SK-N-SH (cell line): ENCODE data around the gene USP13. TPM values are rescaled to one million over a fixed set of nuclear protein-coding genes. Genes with fewer than 3 reads are reported as not detected.

Source experiments
- CTCF ChIA-PET: fragments of 300-600, 350-600 bp; formaldehyde crosslinking; extraction: SDS; loops from one replicate; lab custom pipeline; 2021; lab: Yijun Ruan, JAX
- POLR2A ChIA-PET: fragments of 350-600 bp; sonication (Branson Sonifier 250); formaldehyde crosslinking; extraction: SDS; loops from one replicate; lab custom pipeline; 2020; ENCODE audit warnings: antibody characterized with exemption, inconsistent platforms; lab: Yijun Ruan, JAX
- DNase-seq: peaks from one replicate; pipeline ENCODE4 v3.0.0; 2012
- H2AFZ ChIP-seq: fragments of 200-600 bp; sonication (generic); 2 replicates; pipeline ENCODE4 v1.8.1; 2016; ENCODE audit warnings: antibody characterized with exemption, mild to moderate bottlenecking, low read depth
- H3F3A ChIP-seq: fragments of 200-600 bp; sonication (generic); replicated peaks from 2 replicates; pipeline ENCODE3; 2016; ENCODE audit warnings: antibody characterized with exemption, mild to moderate bottlenecking; ENCODE audit not compliant: insufficient read depth
- H3K27ac ChIP-seq, 2 experiments: fragments of 200-500 bp in 1 of 2; fragments of 200-600 bp in 1 of 2; sonication (Bioruptor generic) in 1 of 2; sonication (generic), shearing (Covaris generic) in 1 of 2; 2 replicates each; pipeline versions ENCODE4 v1.5.1 to v1.6.1; 2014 to 2016; ENCODE audit warnings: low read depth in 2 of 2, inconsistent platforms in 1 of 2, low read length in 1 of 2, mild to moderate bottlenecking in 1 of 2, mixed read lengths in 1 of 2
- H3K27me3 ChIP-seq: fragments of 200-600 bp; sonication (generic), shearing (Covaris generic); 2 replicates; pipeline ENCODE4 v1.6.1; 2016; ENCODE audit warnings: mixed run types; ENCODE audit not compliant: insufficient read depth
- H3K36me3 ChIP-seq, 2 experiments: fragments of 200-500 bp in 1 of 2; fragments of 200-600 bp in 1 of 2; sonication (Bioruptor generic) in 1 of 2; sonication (generic) in 1 of 2; replicated peaks in 1 of 2; 2 replicates each; pipeline versions ENCODE3 to v1.5.1; 2014 to 2016; ENCODE audit warnings: low read length in 1 of 2, mild to moderate bottlenecking in 1 of 2; ENCODE audit not compliant: insufficient read depth in 2 of 2, control insufficient read depth in 1 of 2
- H3K4me1 ChIP-seq, 2 experiments: fragments of 200-500 bp in 1 of 2; fragments of 200-600 bp in 1 of 2; sonication (Bioruptor generic) in 1 of 2; sonication (generic), shearing (Covaris generic) in 1 of 2; 2 replicates each; pipeline versions ENCODE4 v1.5.1 to v1.6.1; 2014 to 2016; ENCODE audit warnings: low read depth in 1 of 2, low read length in 1 of 2, mixed run types in 1 of 2; ENCODE audit not compliant: insufficient read depth in 2 of 2, control insufficient read depth in 1 of 2
- H3K4me2 ChIP-seq: fragments of 200-600 bp; sonication (generic), shearing (Covaris generic); 2 replicates; pipeline ENCODE4 v1.6.1; 2017; ENCODE audit warnings: mixed run types
- H3K4me3 ChIP-seq, 2 experiments: fragments of 200-500 bp in 1 of 2; fragments of 200-600 bp in 1 of 2; sonication (Bioruptor generic) in 1 of 2; sonication (generic), shearing (Covaris generic) in 1 of 2; 2 replicates each; pipeline versions ENCODE4 v1.5.1 to v1.8.1; 2014 to 2016; ENCODE audit warnings: low read depth in 2 of 2, inconsistent platforms in 1 of 2, low read length in 1 of 2, mild to moderate bottlenecking in 1 of 2, mixed read lengths in 1 of 2, moderate library complexity in 1 of 2
- H3K79me2 ChIP-seq: fragments of 200-600 bp; sonication (generic); 2 replicates; pipeline ENCODE4 v1.8.1; 2017; ENCODE audit warnings: mild to moderate bottlenecking; ENCODE audit not compliant: insufficient read depth
- H3K9ac ChIP-seq: fragments of 200-600 bp; sonication (generic); 2 replicates; pipeline ENCODE4 v1.6.1; 2017; ENCODE audit warnings: mixed run types
- H3K9me2 ChIP-seq: fragments of 200-600 bp; sonication (generic); 2 replicates; pipeline ENCODE4 v1.6.1; 2017; ENCODE audit warnings: mixed run types
- H3K9me3 ChIP-seq: fragments of 200-600 bp; sonication (generic); 2 replicates; pipeline ENCODE4 v1.6.1; 2017; ENCODE audit warnings: mixed run types, mild to moderate bottlenecking, moderate library complexity
- H4K20me1 ChIP-seq: fragments of 200-600 bp; sonication (generic); 2 replicates; pipeline ENCODE4 v1.6.1; 2017; ENCODE audit warnings: mild to moderate bottlenecking, mixed run types; ENCODE audit not compliant: insufficient read depth
- CHD2 ChIP-seq: fragments of 150-350 bp; IDR thresholded peaks from 2 replicates; pipeline ENCODE4 v1.6.1; 2018; ENCODE audit warnings: low read length; ENCODE audit not compliant: partially characterized antibody
- ELF1 ChIP-seq: IDR thresholded peaks from 2 replicates; pipeline ENCODE4 v1.4.0; 2012
- EP300 ChIP-seq, 2 experiments: IDR thresholded peaks; 2 replicates each; pipeline versions ENCODE4 v1.4.0 to v1.6.1; 2012; ENCODE audit warnings: borderline replicate concordance in 1 of 2, low read depth in 1 of 2, low read length in 1 of 2
- FOXM1 ChIP-seq: IDR thresholded peaks from 2 replicates; pipeline ENCODE4 v1.4.0; 2012; ENCODE audit warnings: low read depth, mild to moderate bottlenecking
- GABPA ChIP-seq: IDR thresholded peaks from 2 replicates; pipeline ENCODE4 v1.4.0; 2012; ENCODE audit warnings: low read depth, mild to moderate bottlenecking
- GATA2 ChIP-seq: sonication (generic); formaldehyde crosslinking; IDR thresholded peaks from 2 replicates; pipeline ENCODE4 v1.5.0; 2020; ENCODE audit warnings: mild to moderate bottlenecking, missing genetic modification reagents
- MEF2A ChIP-seq: IDR thresholded peaks from 2 replicates; pipeline ENCODE4 v1.4.0; 2012; ENCODE audit warnings: low read depth, borderline replicate concordance
- NFIC ChIP-seq: IDR thresholded peaks from 2 replicates; pipeline ENCODE4 v1.4.0; 2012; ENCODE audit warnings: borderline replicate concordance
- PBX3 ChIP-seq: IDR thresholded peaks from 2 replicates; pipeline ENCODE4; 2012
- RAD21 ChIP-seq: IDR thresholded peaks from 2 replicates; pipeline ENCODE4 v1.6.1; 2012; ENCODE audit warnings: mild to moderate bottlenecking, low read length
- RFX5 ChIP-seq: IDR thresholded peaks from 2 replicates; pipeline ENCODE4 v1.6.1; 2012; ENCODE audit warnings: mild to moderate bottlenecking, improper control_type of control experiment, low read length
- SIN3A ChIP-seq: IDR thresholded peaks from 2 replicates; pipeline ENCODE4 v1.6.1; 2012; ENCODE audit warnings: low read depth, mild to moderate bottlenecking, low read length, moderate library complexity, borderline replicate concordance
- ZBTB33 ChIP-seq: IDR thresholded peaks from 2 replicates; pipeline ENCODE4 v1.4.0; 2012; ENCODE audit warnings: low read depth, borderline replicate concordance
- WGBS: methylation state at CpG from one replicate; pipeline ENCODE4 v1.1.6; 2017; ENCODE audit warnings: low lambda C conversion rate; 5-methylcytosine and 5-hydroxymethylcytosine counted together
- polyA plus RNA-seq, 3 experiments: library from polyadenylated mRNA; depleted of rRNA; stranded (reverse); fragments of >200 nt; gene quantifications; 2 replicates each; pipeline ENCODE4 v1.2.3, GENCODE V29; 2012
- TF ChIP-seq, protein P1 (sequence below): IDR thresholded peaks from 2 replicates; pipeline ENCODE4 v1.6.1; 2012; ENCODE audit warnings: mild to moderate bottlenecking, low read depth, low read length, moderate library complexity
- TF ChIP-seq, protein P2 (sequence below): IDR thresholded peaks from 2 replicates; pipeline ENCODE4 v1.4.0; 2012; ENCODE audit warnings: low read depth, borderline replicate concordance
- TF ChIP-seq, protein P3 (sequence below): fragments of 150-350 bp; IDR thresholded peaks from 2 replicates; pipeline ENCODE4 v1.6.1; 2017; ENCODE audit warnings: antibody characterized with exemption, low read length, low read depth, borderline replicate concordance

USP13 gene
- polyA plus RNA-seq, 1 of the 3 experiments (the other 2 are of a cell fraction) = 8.2 TPM

DNA sequence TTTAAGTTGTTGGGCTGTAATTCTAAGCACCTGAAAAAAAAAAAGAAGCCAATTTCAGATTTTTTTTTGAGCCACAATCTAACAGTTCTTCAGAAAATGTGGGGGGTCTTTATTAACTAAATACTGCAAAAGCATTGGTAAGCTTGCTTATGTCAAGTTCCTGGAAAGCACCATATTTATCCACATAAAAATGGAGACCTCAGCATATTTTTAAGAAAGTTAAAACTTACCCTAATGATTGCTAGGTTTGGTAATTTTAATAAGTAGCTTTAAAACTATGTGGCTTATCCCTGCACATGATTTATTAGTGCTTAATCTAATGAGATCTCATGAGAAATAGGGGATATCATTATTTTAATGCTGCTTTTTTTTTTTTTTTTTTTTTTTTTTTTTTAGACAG lies 156.8 kb downstream of the USP13 start (continued):
- TF ChIP-seq, protein P1, sequence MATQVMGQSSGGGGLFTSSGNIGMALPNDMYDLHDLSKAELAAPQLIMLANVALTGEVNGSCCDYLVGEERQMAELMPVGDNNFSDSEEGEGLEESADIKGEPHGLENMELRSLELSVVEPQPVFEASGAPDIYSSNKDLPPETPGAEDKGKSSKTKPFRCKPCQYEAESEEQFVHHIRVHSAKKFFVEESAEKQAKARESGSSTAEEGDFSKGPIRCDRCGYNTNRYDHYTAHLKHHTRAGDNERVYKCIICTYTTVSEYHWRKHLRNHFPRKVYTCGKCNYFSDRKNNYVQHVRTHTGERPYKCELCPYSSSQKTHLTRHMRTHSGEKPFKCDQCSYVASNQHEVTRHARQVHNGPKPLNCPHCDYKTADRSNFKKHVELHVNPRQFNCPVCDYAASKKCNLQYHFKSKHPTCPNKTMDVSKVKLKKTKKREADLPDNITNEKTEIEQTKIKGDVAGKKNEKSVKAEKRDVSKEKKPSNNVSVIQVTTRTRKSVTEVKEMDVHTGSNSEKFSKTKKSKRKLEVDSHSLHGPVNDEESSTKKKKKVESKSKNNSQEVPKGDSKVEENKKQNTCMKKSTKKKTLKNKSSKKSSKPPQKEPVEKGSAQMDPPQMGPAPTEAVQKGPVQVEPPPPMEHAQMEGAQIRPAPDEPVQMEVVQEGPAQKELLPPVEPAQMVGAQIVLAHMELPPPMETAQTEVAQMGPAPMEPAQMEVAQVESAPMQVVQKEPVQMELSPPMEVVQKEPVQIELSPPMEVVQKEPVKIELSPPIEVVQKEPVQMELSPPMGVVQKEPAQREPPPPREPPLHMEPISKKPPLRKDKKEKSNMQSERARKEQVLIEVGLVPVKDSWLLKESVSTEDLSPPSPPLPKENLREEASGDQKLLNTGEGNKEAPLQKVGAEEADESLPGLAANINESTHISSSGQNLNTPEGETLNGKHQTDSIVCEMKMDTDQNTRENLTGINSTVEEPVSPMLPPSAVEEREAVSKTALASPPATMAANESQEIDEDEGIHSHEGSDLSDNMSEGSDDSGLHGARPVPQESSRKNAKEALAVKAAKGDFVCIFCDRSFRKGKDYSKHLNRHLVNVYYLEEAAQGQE = no peak
- TF ChIP-seq RAD21 = no peak

- H3F3A ChIP-seq = peaks cover 14% of the 10 kb centered on the region
- H3K9me3 ChIP-seq = no peaks in the 10 kb centered on the region
- H4K20me1 ChIP-seq = no peaks in the 10 kb centered on the region
- H3K9ac ChIP-seq = peak overlapping the region; percentile 35; the same call in 1 of the 2 replicates
- peak; percentile 73 for DNase-seq
- 29% methylated on average over 9 of the region's 9 CpGs for WGBS
- POLR2A ChIA-PET = no interaction called here
- H3K27me3 ChIP-seq = no peaks in the 10 kb centered on the region
- H3K4me2 ChIP-seq = 0 out of 2 replicates have a peak overlapping the region, but pooled peaks have one; percentile 14
- H3K9me2 ChIP-seq = no peaks in the 10 kb centered on the region
- peak overlapping the region in 1 of 2 experiments; percentile 27; a peak in 1 of 4 replicates for H3K4me3 ChIP-seq
- CTCF ChIA-PET = interaction anchor here (0.6 to 3.3 kb wide), 24 partner anchors 10 to 791 kb away, joined by 3 to 31 read pairs (median 4); partner anchors contain the start of genes PEX5L and TTC14
- H3K36me3 ChIP-seq = no peaks in the 10 kb centered on the region
- H3K4me1 ChIP-seq = no peaks in the 10 kb centered on the region
- no peaks in the 10 kb centered on the region for H3K79me2 ChIP-seq
- peak overlapping the region; percentile 82 for H2AFZ ChIP-seq
- H3K27ac ChIP-seq = peak overlapping the region in 1 of 2 experiments; percentile 86; a peak in 2 of 4 replicates
- no peak for TF ChIP-seq RFX5
- TF ChIP-seq, protein P2, sequence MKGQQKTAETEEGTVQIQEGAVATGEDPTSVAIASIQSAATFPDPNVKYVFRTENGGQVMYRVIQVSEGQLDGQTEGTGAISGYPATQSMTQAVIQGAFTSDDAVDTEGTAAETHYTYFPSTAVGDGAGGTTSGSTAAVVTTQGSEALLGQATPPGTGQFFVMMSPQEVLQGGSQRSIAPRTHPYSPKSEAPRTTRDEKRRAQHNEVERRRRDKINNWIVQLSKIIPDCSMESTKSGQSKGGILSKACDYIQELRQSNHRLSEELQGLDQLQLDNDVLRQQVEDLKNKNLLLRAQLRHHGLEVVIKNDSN = no peak
- no peak for TF ChIP-seq GATA2 (CRISPR knock-in tag)
- peak; percentile 19; the same call in 1 of the 2 replicates for TF ChIP-seq ELF1
- no peak for TF ChIP-seq NFIC
- TF ChIP-seq EP300 (IDR thresholded peaks at IDR 0.05; ENCODE audit: borderline replicate concordance in 1 of 2, low read depth in 1 of 2, low read length in 1 of 2) = 0 out of 4 replicates have a peak, but pooled peaks of 1 of the 2 experiments have one; percentile 6
- TF ChIP-seq, protein P1 = no peak
- no peak for TF ChIP-seq GABPA
- TF ChIP-seq, protein P3, sequence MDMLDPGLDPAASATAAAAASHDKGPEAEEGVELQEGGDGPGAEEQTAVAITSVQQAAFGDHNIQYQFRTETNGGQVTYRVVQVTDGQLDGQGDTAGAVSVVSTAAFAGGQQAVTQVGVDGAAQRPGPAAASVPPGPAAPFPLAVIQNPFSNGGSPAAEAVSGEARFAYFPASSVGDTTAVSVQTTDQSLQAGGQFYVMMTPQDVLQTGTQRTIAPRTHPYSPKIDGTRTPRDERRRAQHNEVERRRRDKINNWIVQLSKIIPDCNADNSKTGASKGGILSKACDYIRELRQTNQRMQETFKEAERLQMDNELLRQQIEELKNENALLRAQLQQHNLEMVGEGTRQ = no peak
- TF ChIP-seq MEF2A = no peak
- peak; percentile 20 for TF ChIP-seq CHD2
- TF ChIP-seq FOXM1 = no peak
- no peak for TF ChIP-seq PBX3
- no peak for TF ChIP-seq ZBTB33
- TF ChIP-seq RAD21 = peak; percentile 91
- no peak for TF ChIP-seq SIN3A
Measured at GRCh38 chr3:179811321-179812095, 158.7 kb downstream of the USP13 start.
